ENCODE measurements around the gene TSHZ2.

Gene TSHZ2

GRCh38 chr20:53309515-53309914, 337.4 kb downstream of the TSHZ2 start:
- TF ChIP-seq EZH2phosphoT487 (IDR thresholded peaks at IDR 0.05; ENCODE audit: low read depth): no peak
- no peak for TF ChIP-seq CTCF (IDR thresholded peaks at IDR 0.05; ENCODE audit: low read depth, low read length)
- no peak overlapping the region for H3K9ac ChIP-seq (ENCODE audit: low read length)

GRCh38 chr20:53312957-53313356, 340.8 kb downstream of the TSHZ2 start:
- Histone ChIP-seq H4K20me1 (ENCODE audit: insufficient read depth, low read length) (no peaks in the 10 kb centered on the region), H3K27me3 (ENCODE audit: low read depth, low read length) (no peaks in the 10 kb centered on the region), H3K27ac (ENCODE audit: low read length) (no peak overlapping the region), H3K4me2 (ENCODE audit: low read length) (no peak overlapping the region), H2AFZ (ENCODE audit: low read depth, low read length) (no peak overlapping the region), H3K4me3 (ENCODE audit: low read length) (no peak overlapping the region), H3K79me2 (ENCODE audit: low read length) (no peaks in the 10 kb centered on the region), H3K9ac (ENCODE audit: low read length) (no peak overlapping the region), H3K9me3 (ENCODE audit: insufficient read depth, low read length) (no peaks in the 10 kb centered on the region), H3K36me3 (replicated peaks; ENCODE audit: low read depth, low read length) (no peaks in the 10 kb centered on the region), H3K4me1 (ENCODE audit: low read length) (peaks cover 6% of the 10 kb centered on the region; the same call in 1 of the 2 replicates)
- TF ChIP-seq EZH2phosphoT487 (IDR thresholded peaks at IDR 0.05; ENCODE audit: low read depth) (no peak), CTCF (IDR thresholded peaks at IDR 0.05; ENCODE audit: low read depth, low read length) (no peak)

More at GRCh38 chr20:53309515-53309914, 337.4 kb downstream of the TSHZ2 start:
- Histone ChIP-seq H3K27me3 (ENCODE audit: low read depth, low read length) (no peaks in the 10 kb centered on the region), H3K4me3 (ENCODE audit: low read length) (no peak overlapping the region), H3K9me3 (ENCODE audit: insufficient read depth, low read length) (no peaks in the 10 kb centered on the region), H4K20me1 (ENCODE audit: insufficient read depth, low read length) (no peaks in the 10 kb centered on the region), H3K36me3 (replicated peaks; ENCODE audit: low read depth, low read length) (no peaks in the 10 kb centered on the region), H3K79me2 (ENCODE audit: low read length) (no peaks in the 10 kb centered on the region), H3K4me2 (ENCODE audit: low read length) (no peak overlapping the region), H3K27ac (ENCODE audit: low read length) (no peak overlapping the region), H3K4me1 (ENCODE audit: low read length) (no peaks in the 10 kb centered on the region), H2AFZ (ENCODE audit: low read depth, low read length) (no peak overlapping the region)

GRCh38 chr20:53316206-53316937, 344.2 kb downstream of the TSHZ2 start:
- H4K20me1 ChIP-seq (ENCODE audit: insufficient read depth, low read length): no peaks in the 10 kb centered on the region
- no peak overlapping the region for H3K4me2 ChIP-seq (ENCODE audit: low read length)
- H3K4me3 ChIP-seq (ENCODE audit: low read length): no peak overlapping the region
- H3K27me3 ChIP-seq (ENCODE audit: low read depth, low read length): no peaks in the 10 kb centered on the region
- H3K79me2 ChIP-seq (ENCODE audit: low read length): no peaks in the 10 kb centered on the region
- no peaks in the 10 kb centered on the region for H3K9me3 ChIP-seq (ENCODE audit: insufficient read depth, low read length)
- TF ChIP-seq CTCF (IDR thresholded peaks at IDR 0.05; ENCODE audit: low read depth, low read length) (no peak), EZH2phosphoT487 (IDR thresholded peaks at IDR 0.05; ENCODE audit: low read depth) (no peak)
- no peak overlapping the region for H3K27ac ChIP-seq (ENCODE audit: low read length)
- peaks cover 6% of the 10 kb centered on the region; the same call in 1 of the 2 replicates for H3K4me1 ChIP-seq (ENCODE audit: low read length)
- H3K9ac ChIP-seq (ENCODE audit: low read length): no peak overlapping the region
- H3K36me3 ChIP-seq (replicated peaks; ENCODE audit: low read depth, low read length): no peaks in the 10 kb centered on the region
- no peak overlapping the region for H2AFZ ChIP-seq (ENCODE audit: low read depth, low read length)

- Histone ChIP-seq H3K79me2 (ENCODE audit: low read length) (no peaks in the 10 kb centered on the region), H3K9me3 (ENCODE audit: insufficient read depth, low read length) (no peaks in the 10 kb centered on the region), H2AFZ (ENCODE audit: low read depth, low read length) (no peak overlapping the region), H3K27me3 (ENCODE audit: low read depth, low read length) (no peaks in the 10 kb centered on the region), H4K20me1 (ENCODE audit: insufficient read depth, low read length) (no peaks in the 10 kb centered on the region), H3K27ac (ENCODE audit: low read length) (no peak overlapping the region), H3K4me1 (ENCODE audit: low read length) (peaks cover 6% of the 10 kb centered on the region; the same call in 1 of the 2 replicates), H3K9ac (ENCODE audit: low read length) (no peak overlapping the region), H3K36me3 (replicated peaks; ENCODE audit: low read depth, low read length) (no peaks in the 10 kb centered on the region), H3K4me2 (ENCODE audit: low read length) (no peak overlapping the region), H3K4me3 (ENCODE audit: low read length) (no peak overlapping the region)
- TF ChIP-seq EZH2phosphoT487 (IDR thresholded peaks at IDR 0.05; ENCODE audit: low read depth) (no peak), CTCF (IDR thresholded peaks at IDR 0.05; ENCODE audit: low read depth, low read length) (no peak)
Observed at GRCh38 chr20:53319200-53319599, 347.0 kb downstream of the TSHZ2 start.
